ENCODE data around the gene AUTS2.

- no peak for TF ChIP-seq GATA2 (IDR thresholded peaks at IDR 0.05; ENCODE audit: low read depth, low read length)
- no peak for TF ChIP-seq GATA3 (IDR thresholded peaks at IDR 0.05; ENCODE audit: low read depth, low read length)
Measured at GRCh38 chr7:70539205-70539604, 940.9 kb downstream of the AUTS2 start.
